GM12864 (cell line): Measurements from ENCODE around the gene COPE.

ENCODE experiments used
- DNase-seq: peaks from one replicate; pipeline ENCODE4 v3.0.0-alpha.2; 2011; ENCODE audit warnings: low read depth
- H3K4me3 ChIP-seq: 2 replicates; pipeline ENCODE4 v1.5.1; 2011; ENCODE audit warnings: mild to moderate bottlenecking, low read depth, low read length, control low read depth
- TF ChIP-seq, protein P1 (sequence below): IDR thresholded peaks from 2 replicates; pipeline ENCODE4 v1.5.1; 2011; ENCODE audit warnings: low read depth, mild to moderate bottlenecking, moderate library complexity, low read length, control low read depth, inconsistent platforms; ENCODE audit errors: missing control alignments

Gene COPE

DNA sequence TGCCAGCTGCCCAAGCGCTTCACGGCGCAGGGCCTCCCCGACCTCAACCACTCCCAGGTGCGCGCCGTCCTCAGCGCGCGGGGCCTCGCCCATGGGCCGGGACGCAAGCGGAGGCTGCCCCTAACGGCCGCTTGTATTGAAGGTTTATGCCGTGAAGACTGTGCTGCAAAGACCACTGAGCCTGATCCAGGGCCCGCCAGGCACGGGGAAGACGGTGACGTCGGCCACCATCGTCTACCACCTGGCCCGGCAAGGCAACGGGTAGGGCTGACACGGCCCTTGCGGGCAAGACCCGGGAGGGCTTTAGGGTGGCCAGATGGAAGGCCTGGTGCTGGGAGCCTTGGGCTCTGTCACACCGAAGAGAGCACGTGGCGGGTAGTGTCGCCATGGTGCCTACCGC lies 64.2 kb downstream of the COPE start:
- no peak overlapping the region for H3K4me3 ChIP-seq
- DNase-seq: no peak
- TF ChIP-seq, protein P1, sequence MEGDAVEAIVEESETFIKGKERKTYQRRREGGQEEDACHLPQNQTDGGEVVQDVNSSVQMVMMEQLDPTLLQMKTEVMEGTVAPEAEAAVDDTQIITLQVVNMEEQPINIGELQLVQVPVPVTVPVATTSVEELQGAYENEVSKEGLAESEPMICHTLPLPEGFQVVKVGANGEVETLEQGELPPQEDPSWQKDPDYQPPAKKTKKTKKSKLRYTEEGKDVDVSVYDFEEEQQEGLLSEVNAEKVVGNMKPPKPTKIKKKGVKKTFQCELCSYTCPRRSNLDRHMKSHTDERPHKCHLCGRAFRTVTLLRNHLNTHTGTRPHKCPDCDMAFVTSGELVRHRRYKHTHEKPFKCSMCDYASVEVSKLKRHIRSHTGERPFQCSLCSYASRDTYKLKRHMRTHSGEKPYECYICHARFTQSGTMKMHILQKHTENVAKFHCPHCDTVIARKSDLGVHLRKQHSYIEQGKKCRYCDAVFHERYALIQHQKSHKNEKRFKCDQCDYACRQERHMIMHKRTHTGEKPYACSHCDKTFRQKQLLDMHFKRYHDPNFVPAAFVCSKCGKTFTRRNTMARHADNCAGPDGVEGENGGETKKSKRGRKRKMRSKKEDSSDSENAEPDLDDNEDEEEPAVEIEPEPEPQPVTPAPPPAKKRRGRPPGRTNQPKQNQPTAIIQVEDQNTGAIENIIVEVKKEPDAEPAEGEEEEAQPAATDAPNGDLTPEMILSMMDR: no peak

DNA sequence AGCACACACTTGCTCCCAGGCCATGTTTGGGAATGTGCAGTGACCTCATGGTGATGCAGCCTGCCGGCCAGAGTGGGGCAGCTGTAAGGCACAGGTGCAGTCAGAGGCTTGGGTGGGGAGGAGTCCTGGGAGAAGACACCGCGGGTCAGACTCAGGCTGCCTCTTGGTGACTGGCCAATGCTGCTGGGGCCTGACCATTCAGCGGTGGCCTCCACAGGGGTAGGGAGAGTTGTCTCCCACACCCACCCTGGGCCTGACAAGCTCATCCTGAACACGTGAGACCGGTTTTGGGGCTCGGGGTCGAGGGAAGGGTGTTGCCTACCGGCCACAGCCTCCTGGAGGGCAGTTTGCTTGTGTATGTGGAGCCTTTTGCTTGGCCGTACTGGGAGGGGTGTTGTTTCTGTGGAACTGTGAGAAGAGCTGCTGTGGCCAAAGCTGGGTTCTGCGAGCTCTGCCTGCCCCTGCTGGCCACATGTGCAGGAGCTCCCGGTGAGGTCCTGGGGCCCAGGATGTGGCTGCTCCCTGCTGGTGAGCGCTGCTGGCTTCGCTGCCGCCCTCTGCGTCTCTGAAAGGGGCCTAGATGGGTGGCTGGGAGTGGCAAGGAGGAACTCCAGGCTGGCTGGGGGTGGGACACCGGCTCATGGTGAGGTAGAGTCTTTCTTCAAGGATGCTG lies 65.3 kb downstream of the COPE start:
- TF ChIP-seq, protein P1: no peak
- H3K4me3 ChIP-seq: no peak overlapping the region
- no peak for DNase-seq

DNA sequence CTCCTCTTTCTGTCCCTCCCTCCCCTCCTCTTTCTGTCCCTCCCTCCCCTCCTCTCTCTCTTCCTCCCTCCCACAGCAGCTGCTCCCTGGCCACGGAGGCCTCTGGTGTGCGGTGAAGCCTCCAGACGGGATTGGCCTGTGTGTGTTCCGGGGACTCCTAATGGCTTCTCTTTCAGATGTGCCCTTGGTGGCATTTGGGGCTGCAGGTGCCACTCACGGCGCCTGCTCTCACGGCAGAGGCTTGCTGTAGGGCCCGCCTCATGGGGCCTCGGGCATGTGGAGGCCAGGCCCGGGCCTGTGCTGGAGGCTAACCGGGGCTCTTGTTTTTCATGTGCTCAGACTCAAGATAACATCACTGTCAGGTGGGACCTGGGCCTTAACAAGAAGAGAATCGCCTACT lies 66.5 kb downstream of the COPE start:
- TF ChIP-seq, protein P1: no peak
- DNase-seq: no peak
- H3K4me3 ChIP-seq: no peak overlapping the region

DNA sequence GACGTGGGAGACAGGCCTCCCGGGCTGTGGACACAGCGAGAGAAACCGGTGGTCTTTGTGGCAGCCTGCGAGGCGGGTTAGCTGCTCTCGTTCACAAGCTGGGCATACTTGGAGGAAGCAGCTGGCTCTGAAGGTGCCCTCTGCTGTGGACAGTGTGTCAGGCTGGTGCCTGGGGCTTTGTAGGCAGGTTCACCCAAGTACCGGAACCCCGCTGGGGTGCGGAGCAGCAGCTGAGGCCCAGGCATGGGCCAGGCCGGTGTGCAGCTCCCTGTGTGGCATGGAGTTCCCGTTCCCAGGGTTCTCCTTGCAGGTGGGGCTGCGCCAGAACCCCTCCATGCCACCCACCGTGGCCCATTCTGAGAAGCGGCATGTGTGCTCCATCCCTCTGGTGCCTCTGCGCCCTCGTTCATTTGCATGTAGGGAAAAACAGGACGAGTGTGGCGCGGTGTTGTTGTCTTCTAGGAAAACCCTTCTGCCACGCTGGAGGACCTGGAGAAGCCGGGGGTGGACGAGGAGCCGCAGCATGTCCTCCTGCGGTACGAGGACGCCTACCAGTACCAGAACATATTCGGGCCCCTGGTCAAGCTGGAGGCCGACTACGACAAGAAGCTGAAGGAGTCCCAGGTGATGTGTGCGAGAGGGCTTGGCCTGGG lies 67.4 kb downstream of the COPE start:
- TF ChIP-seq, protein P1: no peak
- DNase-seq: no peak
- H3K4me3 ChIP-seq: no peak overlapping the region

DNA sequence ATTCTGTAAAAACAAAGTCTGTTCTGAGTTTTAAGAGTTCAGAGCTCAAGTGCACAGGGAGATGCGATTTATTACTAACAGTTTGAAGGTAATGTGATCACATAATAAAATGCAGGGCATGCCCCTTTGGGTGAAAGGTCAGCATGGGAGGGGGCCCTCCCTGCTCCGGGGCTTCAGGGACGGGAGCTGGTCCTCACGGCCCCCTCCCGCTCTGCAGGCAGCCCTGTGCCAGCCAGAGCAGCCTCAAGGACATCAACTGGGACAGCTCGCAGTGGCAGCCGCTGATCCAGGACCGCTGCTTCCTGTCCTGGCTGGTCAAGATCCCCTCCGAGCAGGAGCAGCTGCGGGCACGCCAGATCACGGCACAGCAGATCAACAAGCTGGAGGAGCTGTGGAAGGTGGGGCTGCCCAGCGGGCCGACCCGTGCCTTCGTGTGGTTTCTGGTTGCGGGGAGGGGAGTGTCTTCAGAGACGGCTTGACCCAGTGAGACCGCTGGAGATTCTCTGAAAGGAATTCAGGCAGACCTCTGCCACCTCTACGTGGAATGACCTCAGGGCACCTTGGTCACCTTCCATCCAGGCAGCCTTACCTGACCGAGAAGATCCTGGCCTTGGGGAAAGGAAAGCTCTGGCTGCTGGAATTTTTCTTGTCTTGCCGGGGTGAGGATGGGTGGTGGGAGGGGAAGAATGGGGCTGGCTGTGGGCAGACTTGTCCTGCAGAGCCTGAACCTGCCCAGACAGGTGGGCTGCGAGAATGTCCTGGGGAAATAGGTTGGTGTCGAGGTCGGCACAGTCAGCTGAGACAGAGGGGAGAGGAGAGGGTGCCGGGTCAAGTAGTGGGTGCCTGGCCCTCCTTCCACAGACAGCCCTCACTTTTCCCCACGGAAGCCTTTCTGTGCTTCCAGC lies 68.5 kb downstream of the COPE start:
- no peak for DNase-seq
- no peak overlapping the region for H3K4me3 ChIP-seq
- TF ChIP-seq, protein P1: no peak

DNA sequence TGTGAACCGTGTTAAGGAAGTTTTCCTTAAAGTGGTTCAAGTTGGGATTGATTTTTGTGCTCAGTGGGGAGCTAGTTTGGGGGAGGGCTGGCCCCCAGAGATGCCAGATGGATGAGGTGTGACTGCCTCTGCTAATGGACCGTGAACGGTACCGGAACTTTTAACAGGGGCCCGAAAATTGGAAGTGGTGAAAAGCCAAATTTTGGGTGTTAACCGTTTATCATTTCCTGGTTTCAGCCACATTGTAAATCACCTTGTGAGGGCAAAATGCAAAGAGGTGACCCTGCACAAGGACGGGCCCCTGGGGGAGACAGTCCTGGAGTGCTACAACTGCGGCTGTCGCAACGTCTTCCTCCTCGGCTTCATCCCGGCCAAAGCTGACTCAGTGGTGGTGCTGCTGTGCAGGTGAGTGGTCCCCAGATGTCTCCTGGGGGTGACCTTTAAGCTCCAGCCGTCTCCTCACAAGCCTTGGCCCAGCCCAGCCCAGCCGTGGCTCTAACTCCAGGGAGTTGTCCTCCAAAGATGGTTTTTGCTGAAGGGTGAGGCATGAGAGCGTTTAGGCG lies 69.3 kb downstream of the COPE start:
- DNase-seq: no peak
- TF ChIP-seq, protein P1: no peak
- no peak overlapping the region; the same call in 1 of the 2 replicates for H3K4me3 ChIP-seq
